GM10847 (cell line): ENCODE results near the gene PCID2.

Source experiments
- POLR2A ChIP-seq: IDR thresholded peaks from 2 replicates; pipeline ENCODE4 v1.6.1; 2011; ENCODE audit not compliant: insufficient read length; ENCODE audit errors: extremely low read depth

The PCID2 gene

GRCh38 chr13:113208421-113209335 is at the start of gene PCID2:
PCID2 (minus strand) TSS chr13:113208669; CDS start chr13:113208634, 35 bp downstream.
- peak; percentile 86 for TF ChIP-seq POLR2A

- no peak for TF ChIP-seq POLR2A
These were observed 44.1 kb upstream of the PCID2 start for GRCh38 chr13:113252516-113253095.

- no peak for TF ChIP-seq POLR2A
These were observed 37.7 kb upstream of the PCID2 start for GRCh38 chr13:113245849-113246796.

GRCh38 chr13:113243847-113244246 is 35.4 kb upstream of the PCID2 start:
- TF ChIP-seq POLR2A: no peak

GRCh38 chr13:113239986-113240385 is 31.5 kb upstream of the PCID2 start:
- no peak for TF ChIP-seq POLR2A

- no peak for TF ChIP-seq POLR2A
These were observed 30.9 kb upstream of the PCID2 start for GRCh38 chr13:113239357-113239756.

- TF ChIP-seq POLR2A: no peak
These were observed 30.1 kb upstream of the PCID2 start for GRCh38 chr13:113238536-113238935.

- TF ChIP-seq POLR2A: no peak
These were observed 24.6 kb upstream of the PCID2 start for GRCh38 chr13:113233101-113233500.

- TF ChIP-seq POLR2A: no peak
These were observed 23.9 kb upstream of the PCID2 start for GRCh38 chr13:113232208-113233003.

GRCh38 chr13:113231306-113232207 is 23.1 kb upstream of the PCID2 start:
- TF ChIP-seq POLR2A: no peak

- TF ChIP-seq POLR2A: no peak
These were observed 21.3 kb upstream of the PCID2 start for GRCh38 chr13:113229791-113230190.

- no peak for TF ChIP-seq POLR2A
These were observed 20.7 kb upstream of the PCID2 start for GRCh38 chr13:113229161-113229560.

GRCh38 chr13:113226873-113227450 is 18.5 kb upstream of the PCID2 start:
- TF ChIP-seq POLR2A: no peak
